ENCODE data around the gene TRMT1.

DNA sequence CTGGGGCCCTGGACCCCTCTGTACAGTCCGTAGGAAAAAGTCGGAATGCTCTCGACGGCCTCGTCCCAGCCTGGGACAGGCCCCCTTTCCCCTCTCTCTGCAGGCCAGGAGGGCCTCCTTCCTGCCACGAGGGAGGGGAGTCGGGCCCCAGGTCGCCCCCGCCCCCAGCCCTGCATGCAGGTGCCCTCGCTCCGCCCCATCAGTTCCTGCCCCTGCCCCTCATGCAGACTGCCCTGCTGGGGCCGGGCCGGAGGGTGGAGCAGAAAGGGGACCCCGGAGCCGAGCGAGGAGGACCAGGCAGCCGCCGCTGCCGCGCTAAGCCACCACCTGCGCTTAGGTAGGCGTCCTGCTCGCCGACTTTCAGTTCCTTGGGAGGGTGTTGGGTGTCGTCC lies 21.2 kb downstream of the TRMT1 start:
- TF ChIP-seq, protein P1, sequence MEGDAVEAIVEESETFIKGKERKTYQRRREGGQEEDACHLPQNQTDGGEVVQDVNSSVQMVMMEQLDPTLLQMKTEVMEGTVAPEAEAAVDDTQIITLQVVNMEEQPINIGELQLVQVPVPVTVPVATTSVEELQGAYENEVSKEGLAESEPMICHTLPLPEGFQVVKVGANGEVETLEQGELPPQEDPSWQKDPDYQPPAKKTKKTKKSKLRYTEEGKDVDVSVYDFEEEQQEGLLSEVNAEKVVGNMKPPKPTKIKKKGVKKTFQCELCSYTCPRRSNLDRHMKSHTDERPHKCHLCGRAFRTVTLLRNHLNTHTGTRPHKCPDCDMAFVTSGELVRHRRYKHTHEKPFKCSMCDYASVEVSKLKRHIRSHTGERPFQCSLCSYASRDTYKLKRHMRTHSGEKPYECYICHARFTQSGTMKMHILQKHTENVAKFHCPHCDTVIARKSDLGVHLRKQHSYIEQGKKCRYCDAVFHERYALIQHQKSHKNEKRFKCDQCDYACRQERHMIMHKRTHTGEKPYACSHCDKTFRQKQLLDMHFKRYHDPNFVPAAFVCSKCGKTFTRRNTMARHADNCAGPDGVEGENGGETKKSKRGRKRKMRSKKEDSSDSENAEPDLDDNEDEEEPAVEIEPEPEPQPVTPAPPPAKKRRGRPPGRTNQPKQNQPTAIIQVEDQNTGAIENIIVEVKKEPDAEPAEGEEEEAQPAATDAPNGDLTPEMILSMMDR (conservative IDR thresholded peaks at IDR 0.05; ENCODE audit: low read length), result no peak
- TF ChIP-seq EZH2phosphoT487 (IDR thresholded peaks at IDR 0.05; ENCODE audit: borderline replicate concordance), result no peak
